ENCODE measurements around the gene INS. TPM values are rescaled to one million over a fixed set of nuclear protein-coding genes. Genes with fewer than 3 reads are reported as not detected.
"Not testable (repeated sequence)": the region's sequence is repeated elsewhere in the genome, so short reads cannot be mapped to it uniquely, and the experiment has no call there.

The INS gene
- polyA plus RNA-seq, 3 donors, result not detected

DNA sequence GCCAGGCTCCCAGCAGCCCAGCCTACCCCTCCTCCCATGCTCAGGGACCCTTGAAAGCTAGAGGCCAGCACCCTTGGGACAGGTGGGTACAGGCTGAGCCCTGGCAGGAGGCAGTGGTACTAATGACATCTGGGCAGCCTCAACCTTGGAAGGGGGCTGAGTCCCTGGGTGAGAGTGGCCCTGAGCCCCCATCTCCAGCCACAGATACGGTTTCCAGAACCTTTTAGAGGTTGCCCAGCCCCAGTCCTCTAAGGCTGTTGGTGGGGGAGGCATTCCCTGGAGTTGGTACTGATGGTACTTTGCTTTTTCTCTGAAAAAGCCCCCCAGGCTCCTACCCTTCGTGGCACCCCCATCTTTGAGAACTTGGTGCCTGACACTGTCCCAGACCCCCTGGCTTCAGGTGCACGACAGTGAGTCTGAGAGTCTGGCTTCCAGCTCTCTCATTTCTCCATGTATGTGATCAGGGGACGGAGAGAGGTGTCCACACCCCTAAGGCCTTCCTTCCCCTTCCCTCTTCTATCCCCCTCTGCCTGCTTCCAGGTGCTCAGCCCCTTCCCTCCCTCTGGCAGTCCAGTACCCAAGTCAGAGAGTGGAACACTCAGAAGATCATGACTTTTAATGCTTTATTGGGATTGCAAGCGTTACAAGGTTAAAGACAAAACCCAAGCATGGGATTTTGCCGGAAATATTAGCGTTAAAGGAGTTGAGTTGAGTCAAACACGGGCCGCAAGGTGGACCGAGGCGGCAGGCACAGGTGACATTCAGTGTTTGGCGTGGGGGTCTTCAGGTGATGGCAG, 32.3 kb downstream of the INS start:
- DNase-seq (ENCODE audit: extremely low read depth in 1 of 11, low read depth in 9 of 11, low spot score in 4 of 11), result no peak

DNA sequence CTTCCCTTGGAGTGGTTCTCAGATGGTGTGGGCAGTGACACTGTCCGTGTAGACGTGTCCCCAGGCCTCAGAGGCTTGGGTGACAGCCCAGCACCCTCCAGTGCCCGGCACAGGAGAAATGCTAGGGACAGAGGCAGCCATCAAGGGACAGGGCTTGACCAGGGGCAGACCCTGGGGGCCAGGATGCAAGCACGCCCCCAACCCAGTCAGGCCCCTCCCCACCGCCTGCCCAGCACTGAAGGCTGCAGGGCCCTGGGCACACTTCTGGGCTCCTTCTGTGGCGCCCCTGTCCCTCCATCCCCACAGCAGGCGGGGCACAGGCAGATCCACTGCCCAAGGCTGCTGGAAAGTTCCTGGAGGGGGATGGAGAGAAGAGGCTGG, 32.9 kb downstream of the INS start:
- DNase-seq (ENCODE audit: extremely low read depth in 1 of 11, low read depth in 9 of 11, low spot score in 4 of 11), result no peak

DNA sequence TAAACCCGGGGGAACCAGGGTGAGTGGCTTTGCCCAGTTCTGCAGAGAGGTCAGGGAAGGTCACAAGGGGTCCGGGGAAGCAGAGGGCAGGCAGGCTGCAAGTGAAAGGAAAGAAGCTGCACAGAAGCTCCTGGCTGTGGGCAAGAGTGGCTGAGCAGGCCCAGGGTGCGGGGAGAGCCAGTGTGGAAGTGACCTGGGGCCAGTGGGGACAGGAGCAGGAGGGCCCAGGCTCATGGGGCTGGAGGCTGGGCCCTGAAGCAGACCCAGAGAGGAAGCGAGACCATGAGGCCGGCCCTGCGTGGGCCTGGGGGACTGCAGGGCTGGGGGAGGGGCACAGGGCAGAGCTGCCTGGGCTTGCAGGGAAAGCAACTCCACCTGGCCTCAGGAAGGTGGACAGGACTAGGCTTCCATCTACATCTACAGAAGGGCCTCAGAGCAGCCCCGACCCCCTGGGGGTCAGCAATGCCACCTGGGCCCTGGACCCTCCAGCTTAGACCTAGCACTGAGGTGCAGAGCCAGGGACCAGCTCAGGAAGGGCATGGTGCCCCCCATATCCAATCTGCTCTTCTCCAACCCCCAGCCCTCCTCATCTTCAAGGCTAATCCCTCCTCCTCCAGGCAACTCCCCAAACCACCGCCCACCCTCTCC, 33.4 kb downstream of the INS start:
- no peak for DNase-seq (ENCODE audit: extremely low read depth in 1 of 11, low read depth in 9 of 11, low spot score in 4 of 11)

DNA sequence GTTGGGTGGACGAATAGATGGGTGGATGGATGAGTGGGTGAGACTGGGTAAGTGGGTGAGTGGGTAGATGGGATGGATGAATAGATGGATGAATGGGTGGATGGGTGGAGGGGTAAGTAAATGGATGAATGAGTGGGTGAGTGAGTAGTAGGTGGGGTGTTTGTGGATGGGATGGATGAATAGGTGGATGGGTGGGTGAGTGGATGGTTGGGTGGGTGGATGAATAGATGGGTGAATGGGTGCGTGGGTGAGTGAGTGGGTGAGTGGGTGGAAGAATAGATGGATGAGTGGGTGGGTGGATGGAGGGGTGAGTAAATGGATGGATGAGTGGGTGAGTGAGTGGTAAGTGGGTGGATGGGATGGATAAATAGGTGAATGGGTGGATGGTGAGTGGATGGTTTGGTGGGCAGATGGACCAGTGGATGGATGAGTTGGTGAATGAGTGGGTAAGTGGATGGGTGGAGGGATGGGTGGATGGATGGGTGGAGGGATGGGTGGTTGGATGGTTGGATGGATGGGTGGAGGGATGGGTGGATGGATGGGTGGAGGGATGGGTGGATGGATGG, 34.4 kb downstream of the INS start:
- DNase-seq (ENCODE audit: extremely low read depth in 1 of 11, low read depth in 9 of 11, low spot score in 4 of 11), result no peak

GRCh38 chr11:2124736-2125484, 36.1 kb downstream of the INS start:
- not testable (repeated sequence) for DNase-seq (ENCODE audit: extremely low read depth in 1 of 11, low read depth in 9 of 11, low spot score in 4 of 11)

GRCh38 chr11:2123628-2123960, 37.4 kb downstream of the INS start:
- DNase-seq (ENCODE audit: extremely low read depth in 1 of 11, low read depth in 9 of 11, low spot score in 4 of 11), result no peak

DNA sequence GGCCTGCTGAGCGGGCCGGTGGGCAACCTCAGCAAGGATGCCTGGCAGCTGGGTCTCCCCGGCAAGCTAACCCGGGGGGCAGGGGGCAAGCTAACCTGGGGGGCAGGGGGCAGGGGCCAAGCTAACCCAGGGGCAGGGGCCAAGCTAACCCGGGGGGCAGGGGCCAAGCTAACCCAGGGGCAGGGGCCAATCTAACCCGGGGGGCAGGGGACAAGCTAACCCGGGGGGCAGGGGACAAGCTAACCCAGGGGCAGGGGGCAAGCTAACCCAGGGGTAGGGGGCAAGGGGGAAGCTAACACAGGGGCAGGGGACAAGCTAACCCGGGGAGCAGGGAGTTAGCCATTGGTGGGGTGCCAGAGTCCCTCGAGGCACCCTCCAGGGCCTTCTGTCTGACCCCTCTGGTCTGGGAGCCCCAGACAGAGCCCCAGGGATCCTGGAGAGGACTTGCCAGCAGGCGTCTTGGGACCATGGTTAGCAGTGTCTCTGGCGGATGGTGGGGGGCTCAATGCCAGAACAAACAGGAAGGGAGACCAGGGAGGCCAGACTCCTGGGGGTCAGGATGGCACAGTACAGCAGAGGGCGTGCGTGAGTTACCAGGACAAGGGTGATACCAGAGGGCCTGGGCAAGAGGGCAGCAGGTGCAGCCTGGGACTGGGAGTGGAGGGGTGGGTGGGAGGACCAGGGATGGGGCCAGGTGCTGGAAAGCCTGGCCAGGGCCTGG, 37.9 kb downstream of the INS start:
- no peak for DNase-seq (ENCODE audit: extremely low read depth in 1 of 11, low read depth in 9 of 11, low spot score in 4 of 11)

GRCh38 chr11:2122222-2122906, 38.6 kb downstream of the INS start:
- DNase-seq (ENCODE audit: extremely low read depth in 1 of 11, low read depth in 9 of 11, low spot score in 4 of 11), result no peak

DNA sequence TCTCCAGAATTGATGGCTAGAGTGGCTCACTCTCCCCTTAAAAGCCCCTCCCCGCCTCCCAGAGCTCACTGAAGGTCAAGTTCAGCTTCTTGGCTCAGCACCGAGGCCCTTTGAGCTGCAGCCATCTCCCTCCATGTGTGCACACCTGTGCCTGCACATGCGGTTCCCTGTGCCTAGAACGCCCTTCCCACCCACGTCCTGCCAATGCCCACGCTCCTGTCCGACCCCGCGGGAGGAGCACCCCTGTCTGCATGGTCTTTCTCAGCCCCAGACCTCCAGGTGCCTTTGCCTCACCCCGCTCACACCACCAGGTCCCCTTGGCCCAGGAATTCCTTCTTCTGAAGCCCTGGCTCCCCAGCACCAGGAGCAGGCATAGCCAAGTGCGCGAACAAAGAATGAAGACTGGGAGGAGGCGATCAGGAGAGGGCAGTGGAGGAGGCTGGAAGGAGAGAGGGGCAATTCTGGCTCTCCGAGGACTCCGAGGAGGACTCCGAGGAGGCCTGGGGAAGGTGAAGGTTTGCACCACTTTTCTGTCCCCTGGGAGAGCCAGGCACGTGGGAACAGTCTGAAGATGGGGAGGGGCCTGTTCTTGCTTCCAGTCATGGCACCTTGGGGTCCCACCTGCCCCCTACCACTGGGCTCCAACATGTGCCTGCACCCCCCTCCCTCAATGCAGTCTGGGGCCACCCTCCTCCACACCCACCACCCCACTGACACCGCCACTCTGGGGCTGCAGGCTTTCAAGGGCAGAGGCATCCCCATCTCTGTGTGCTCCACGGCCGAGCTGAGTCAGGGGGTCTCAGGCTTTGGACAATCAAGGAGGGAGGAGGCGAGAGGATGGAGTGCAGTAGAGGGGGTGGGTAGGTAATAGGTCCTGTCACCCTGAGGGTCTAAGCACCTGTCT, 39.5 kb downstream of the INS start:
- no peak for DNase-seq (ENCODE audit: extremely low read depth in 1 of 11, low read depth in 9 of 11, low spot score in 4 of 11)

GRCh38 chr11:2120359-2121100, 40.5 kb downstream of the INS start:
- DNase-seq (ENCODE audit: extremely low read depth in 1 of 11, low read depth in 9 of 11, low spot score in 4 of 11), result no peak

DNA sequence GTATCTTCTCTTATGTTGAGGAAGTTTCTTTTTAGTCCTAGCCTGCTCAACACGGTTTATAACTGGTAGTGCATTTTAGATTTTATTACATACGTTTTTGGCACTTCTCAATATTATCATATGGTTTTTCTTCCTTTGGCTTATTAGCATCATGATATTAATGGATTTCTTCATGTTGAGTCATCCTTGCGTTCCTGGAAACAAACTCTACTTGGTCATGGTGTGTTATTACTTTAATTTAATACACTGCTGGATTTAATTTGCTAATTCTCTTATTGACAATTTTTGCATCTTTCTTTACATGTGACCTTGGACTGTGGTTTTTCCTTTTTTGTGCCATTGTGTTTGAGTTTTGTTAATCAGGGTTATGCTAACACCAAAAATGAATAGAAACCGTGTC, 42.3 kb downstream of the INS start:
- DNase-seq (ENCODE audit: extremely low read depth in 1 of 11, low read depth in 9 of 11, low spot score in 4 of 11), result no peak

DNA sequence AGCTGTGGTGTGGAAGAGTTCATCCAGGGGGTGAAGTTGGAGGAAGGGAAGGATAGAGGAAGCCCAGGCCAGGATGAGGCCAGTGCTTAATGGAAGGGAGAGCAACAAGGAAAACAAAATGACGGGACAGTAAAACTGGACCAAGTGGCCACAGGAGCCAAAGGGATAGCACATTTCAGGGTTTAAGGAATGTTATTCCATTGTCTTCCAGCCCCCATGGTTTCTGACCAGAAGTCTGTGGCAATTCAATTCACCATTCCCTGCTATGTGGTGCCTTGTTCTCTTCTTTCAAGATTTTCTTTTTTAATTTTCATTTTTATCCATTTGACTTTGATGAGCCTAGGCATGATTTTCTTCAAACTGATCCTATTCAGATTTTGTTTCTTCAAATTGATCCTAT, 44.3 kb downstream of the INS start:
- no peak for DNase-seq (ENCODE audit: extremely low read depth in 1 of 11, low read depth in 9 of 11, low spot score in 4 of 11)

- DNase-seq (ENCODE audit: extremely low read depth in 1 of 11, low read depth in 9 of 11, low spot score in 4 of 11), result no peak
Observed at GRCh38 chr11:2115308-2115707, 45.7 kb downstream of the INS start.

DNA sequence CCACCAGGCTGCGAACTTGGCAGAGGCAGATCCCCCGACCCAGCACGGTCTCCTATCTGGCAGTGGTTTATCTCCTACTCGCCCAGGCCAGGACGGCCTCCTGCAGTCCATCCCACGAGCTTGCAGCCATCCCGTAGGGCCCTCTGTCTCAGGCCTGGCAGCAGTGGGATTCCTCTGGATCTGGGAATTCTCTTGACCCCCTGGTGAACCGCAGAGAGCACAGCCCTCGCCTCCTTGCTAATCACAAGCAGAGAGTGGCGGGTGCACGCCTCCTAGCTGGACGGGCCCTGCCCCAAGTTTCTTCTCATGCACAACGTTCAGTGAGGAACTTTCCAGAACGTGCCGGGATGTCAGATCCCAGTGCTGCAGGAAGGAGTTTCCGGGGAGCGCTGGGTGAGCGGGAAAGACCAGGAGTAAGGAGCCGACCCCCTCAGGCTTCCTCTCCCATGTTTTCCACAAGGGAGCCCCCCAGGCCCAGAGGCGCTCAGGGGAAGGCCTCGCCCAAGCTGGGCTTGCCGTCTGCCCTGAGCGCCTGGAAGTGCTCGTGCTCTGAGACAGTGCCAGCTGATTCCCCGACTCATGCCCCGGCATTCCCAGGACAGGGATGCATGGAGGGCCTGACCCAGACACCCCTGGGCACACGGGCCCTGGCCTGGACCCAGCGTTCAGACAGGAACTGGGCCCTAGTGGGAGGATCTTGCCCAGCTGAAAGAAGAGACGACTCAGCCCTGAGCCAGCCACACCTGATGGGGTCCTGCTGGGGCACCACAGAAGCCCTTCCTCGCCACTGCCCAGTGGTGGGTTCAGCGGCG, 46.4 kb downstream of the INS start:
- no peak for DNase-seq (ENCODE audit: extremely low read depth in 1 of 11, low read depth in 9 of 11, low spot score in 4 of 11)

DNA sequence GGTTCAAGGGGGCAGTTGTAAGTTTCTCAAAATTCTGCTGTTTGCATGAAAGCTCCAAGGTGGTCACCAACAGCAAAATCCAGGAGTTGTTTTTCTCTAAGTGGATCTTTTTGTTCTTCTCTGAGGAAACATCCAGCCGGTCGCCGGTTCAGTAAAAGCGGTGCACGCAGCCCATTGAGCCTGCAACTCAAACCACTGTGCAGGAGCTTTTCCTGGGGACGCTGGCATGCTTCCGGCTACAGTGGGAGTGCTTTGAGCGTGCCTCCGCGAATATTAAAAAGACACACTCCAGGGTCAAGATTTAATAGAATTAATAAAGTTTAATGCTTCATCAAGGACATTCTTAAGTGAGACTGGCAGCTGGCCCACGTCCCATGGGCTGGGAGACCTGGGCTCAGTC, 47.2 kb downstream of the INS start:
- DNase-seq (ENCODE audit: extremely low read depth in 1 of 11, low read depth in 9 of 11, low spot score in 4 of 11), result no peak

GRCh38 chr11:2110521-2110920, 50.5 kb downstream of the INS start:
- DNase-seq (ENCODE audit: extremely low read depth in 1 of 11, low read depth in 9 of 11, low spot score in 4 of 11), result no peak
